GM19025 (cell line): ENCODE data around the gene MYH10.

ENCODE experiments used
- ATAC-seq: cut with Tn5 transposase; IDR thresholded peaks from one replicate; pipeline ENCODE4 v1.9.1; 2021; ENCODE audit warnings: mild to moderate bottlenecking, low read depth, moderate library complexity; ENCODE audit not compliant: unreplicated experiment

MYH10 gene

GRCh38 chr17:8649157-8650118 is 18.9 kb upstream of the MYH10 start:
- no peak for ATAC-seq

- no peak for ATAC-seq
These were observed 17.4 kb upstream of the MYH10 start for GRCh38 chr17:8647956-8648355.

- no peak for ATAC-seq
These were observed 16.7 kb upstream of the MYH10 start for GRCh38 chr17:8647202-8647601.

GRCh38 chr17:8644507-8644902 is 14.0 kb upstream of the MYH10 start:
- no peak for ATAC-seq

GRCh38 chr17:8643855-8644506 is 13.5 kb upstream of the MYH10 start:
- no peak for ATAC-seq

GRCh38 chr17:8639709-8640108 is 9.2 kb upstream of the MYH10 start:
- no peak for ATAC-seq

- no peak for ATAC-seq
These were observed 1.5 kb upstream of the MYH10 start for GRCh38 chr17:8632061-8632460.

- ATAC-seq, result no peak
These were observed 991 bp upstream of the MYH10 start for GRCh38 chr17:8631554-8631877.

- ATAC-seq, result peak; percentile 98
These were observed 453 bp upstream of the MYH10 start for GRCh38 chr17:8630802-8631553.

GRCh38 chr17:8629371-8630226 is 926 bp downstream of the MYH10 start:
- ATAC-seq, result no peak

GRCh38 chr17:8628609-8629169 is 1.8 kb downstream of the MYH10 start:
- no peak for ATAC-seq

GRCh38 chr17:8628172-8628571 is 2.4 kb downstream of the MYH10 start:
- ATAC-seq, result no peak

- ATAC-seq, result no peak
These were observed 6.9 kb downstream of the MYH10 start for GRCh38 chr17:8623591-8623990.

GRCh38 chr17:8622191-8622590 is 8.3 kb downstream of the MYH10 start:
- no peak for ATAC-seq

GRCh38 chr17:8621585-8621984 is 8.9 kb downstream of the MYH10 start:
- no peak for ATAC-seq

- ATAC-seq, result no peak
These were observed 11.2 kb downstream of the MYH10 start for GRCh38 chr17:8619294-8619693.

- no peak for ATAC-seq
These were observed 11.7 kb downstream of the MYH10 start for GRCh38 chr17:8618825-8619224.

- ATAC-seq, result no peak
These were observed 15.5 kb downstream of the MYH10 start for GRCh38 chr17:8614988-8615387.

- ATAC-seq, result no peak
These were observed 18.8 kb downstream of the MYH10 start for GRCh38 chr17:8611619-8612298.
